ENCODE measurements around the gene CTSZ.
"Not testable (repeated sequence)": the region's sequence is repeated elsewhere in the genome, so short reads cannot be mapped to it uniquely, and the experiment has no call there.

Gene CTSZ

GRCh38 chr20:58969439-58969838 is 37.6 kb downstream of the CTSZ start:
- Histone ChIP-seq H3K27ac (ENCODE audit: low read length) (no peak overlapping the region), H3K9ac (ENCODE audit: low read depth, low read length) (no peak overlapping the region), H3K36me3 (ENCODE audit: insufficient read depth, low read length) (no peaks in the 10 kb centered on the region), H2AFZ (ENCODE audit: low read depth, low read length) (no peak overlapping the region), H3K9me3 (ENCODE audit: insufficient read depth, low read length, severe bottlenecking) (no peaks in the 10 kb centered on the region), H4K20me1 (ENCODE audit: insufficient read depth, low read length) (no peaks in the 10 kb centered on the region), H3K4me2 (ENCODE audit: insufficient read depth, low read length) (no peak overlapping the region), H3K79me2 (ENCODE audit: insufficient read depth, low read length) (no peaks in the 10 kb centered on the region), H3K4me1 (ENCODE audit: insufficient read depth, low read length) (no peaks in the 10 kb centered on the region), H3K27me3 (ENCODE audit: insufficient read depth, low read length, poor library complexity) (peaks cover 7% of the 10 kb centered on the region), H3K4me3 (ENCODE audit: low read depth in 1 of 2, low read length in 2 of 2) (no peak overlapping the region)
- ATAC-seq (ENCODE audit: insufficient read depth, low read depth) (no peak), DNase-seq (no peak)
- no peak for TF ChIP-seq EZH2 (IDR thresholded peaks at IDR 0.05; ENCODE audit: borderline replicate concordance, low read depth, low read length, severe bottlenecking)
- TF ChIP-seq CTCF (IDR thresholded peaks at IDR 0.05; ENCODE audit: borderline replicate concordance, extremely low read depth, low read length, poor library complexity, severe bottlenecking) = no peak

- H3K36me3 ChIP-seq (ENCODE audit: insufficient read depth, low read length) = no peaks in the 10 kb centered on the region
- H3K4me3 ChIP-seq (ENCODE audit: low read depth in 1 of 2, low read length in 2 of 2) = no peak overlapping the region
- H3K27me3 ChIP-seq (ENCODE audit: insufficient read depth, low read length, poor library complexity) = peaks cover 12% of the 10 kb centered on the region
- no peak overlapping the region for H2AFZ ChIP-seq (ENCODE audit: low read depth, low read length)
- H3K27ac ChIP-seq (ENCODE audit: low read length) = no peak overlapping the region
- DNase-seq (no peak), ATAC-seq (ENCODE audit: insufficient read depth, low read depth) (no peak)
- H3K4me1 ChIP-seq (ENCODE audit: insufficient read depth, low read length) = no peaks in the 10 kb centered on the region
- no peaks in the 10 kb centered on the region for H3K79me2 ChIP-seq (ENCODE audit: insufficient read depth, low read length)
- H3K4me2 ChIP-seq (ENCODE audit: insufficient read depth, low read length) = no peak overlapping the region
- H4K20me1 ChIP-seq (ENCODE audit: insufficient read depth, low read length) = no peaks in the 10 kb centered on the region
- H3K9ac ChIP-seq (ENCODE audit: low read depth, low read length) = no peak overlapping the region
- H3K9me3 ChIP-seq (ENCODE audit: insufficient read depth, low read length, severe bottlenecking) = no peaks in the 10 kb centered on the region
- TF ChIP-seq EZH2 (IDR thresholded peaks at IDR 0.05; ENCODE audit: borderline replicate concordance, low read depth, low read length, severe bottlenecking) (no peak), CTCF (IDR thresholded peaks at IDR 0.05; ENCODE audit: borderline replicate concordance, extremely low read depth, low read length, poor library complexity, severe bottlenecking) (no peak)
These were observed 39.2 kb downstream of the CTSZ start for GRCh38 chr20:58967652-58968429.

GRCh38 chr20:58965270-58966064 is 41.6 kb downstream of the CTSZ start:
- no peak overlapping the region for H3K27ac ChIP-seq (ENCODE audit: low read length)
- no peaks in the 10 kb centered on the region for H3K79me2 ChIP-seq (ENCODE audit: insufficient read depth, low read length)
- no peaks in the 10 kb centered on the region for H4K20me1 ChIP-seq (ENCODE audit: insufficient read depth, low read length)
- no peak for ATAC-seq (ENCODE audit: insufficient read depth, low read depth)
- H3K36me3 ChIP-seq (ENCODE audit: insufficient read depth, low read length) = no peaks in the 10 kb centered on the region
- H3K4me3 ChIP-seq (ENCODE audit: low read depth in 1 of 2, low read length in 2 of 2) = no peak overlapping the region
- DNase-seq = no peak
- no peak overlapping the region for H3K4me2 ChIP-seq (ENCODE audit: insufficient read depth, low read length)
- H2AFZ ChIP-seq (ENCODE audit: low read depth, low read length) = no peak overlapping the region
- H3K9ac ChIP-seq (ENCODE audit: low read depth, low read length) = no peak overlapping the region
- H3K9me3 ChIP-seq (ENCODE audit: insufficient read depth, low read length, severe bottlenecking) = no peaks in the 10 kb centered on the region
- TF ChIP-seq CTCF (IDR thresholded peaks at IDR 0.05; ENCODE audit: borderline replicate concordance, extremely low read depth, low read length, poor library complexity, severe bottlenecking) = no peak
- TF ChIP-seq EZH2 (IDR thresholded peaks at IDR 0.05; ENCODE audit: borderline replicate concordance, low read depth, low read length, severe bottlenecking) = no peak
- no peaks in the 10 kb centered on the region for H3K4me1 ChIP-seq (ENCODE audit: insufficient read depth, low read length)
- peaks cover 19% of the 10 kb centered on the region for H3K27me3 ChIP-seq (ENCODE audit: insufficient read depth, low read length, poor library complexity)

- H3K4me3 ChIP-seq (ENCODE audit: low read depth in 1 of 2, low read length in 2 of 2); H4K20me1 ChIP-seq (ENCODE audit: insufficient read depth, low read length); H3K9ac ChIP-seq (ENCODE audit: low read depth, low read length); DNase-seq; H3K27ac ChIP-seq (ENCODE audit: low read length); H2AFZ ChIP-seq (ENCODE audit: low read depth, low read length); H3K4me1 ChIP-seq (ENCODE audit: insufficient read depth, low read length); H3K9me3 ChIP-seq (ENCODE audit: insufficient read depth, low read length, severe bottlenecking); ATAC-seq (ENCODE audit: insufficient read depth, low read depth); H3K4me2 ChIP-seq (ENCODE audit: insufficient read depth, low read length); H3K36me3 ChIP-seq (ENCODE audit: insufficient read depth, low read length); H3K79me2 ChIP-seq (ENCODE audit: insufficient read depth, low read length): not testable (repeated sequence)
- H3K27me3 ChIP-seq (ENCODE audit: insufficient read depth, low read length, poor library complexity) = peaks cover 26% of the 10 kb centered on the region
These were observed 43.1 kb downstream of the CTSZ start for GRCh38 chr20:58963922-58964321.

Measured in DND-41 (cell line).